ENCODE results near the gene PCP4L1.

Gene PCP4L1

GRCh38 chr1:161219078-161219892, 39.3 kb upstream of the PCP4L1 start:
- Histone ChIP-seq H2AFZ (ENCODE audit: low read depth, low read length) (no peak overlapping the region), H3K9ac (ENCODE audit: low read length) (no peak overlapping the region), H2AK5ac (ENCODE audit: low read length, severe bottlenecking) (no peak overlapping the region), H3K27ac (ENCODE audit: low read length, poor library complexity, severe bottlenecking) (no peak overlapping the region), H3K23ac (ENCODE audit: low read length in 2 of 2) (no peak overlapping the region), H4K8ac (ENCODE audit: low read length) (no peak overlapping the region), H3K4ac (ENCODE audit: low read depth in 1 of 2, low read length in 2 of 2) (no peak overlapping the region), H3K9me3 (ENCODE audit: control insufficient read depth, low read length) (no peaks in the 10 kb centered on the region), H2BK12ac (ENCODE audit: low read length in 2 of 2) (no peak overlapping the region), H2BK15ac (ENCODE audit: low read depth, poor library complexity, severe bottlenecking) (no peak overlapping the region), H3K36me3 (ENCODE audit: control insufficient read depth in 1 of 2, insufficient read depth in 2 of 2, low read depth in 1 of 2, low read length in 2 of 2) (peaks cover 9 to 14% of the 10 kb centered on the region in 2 experiments), H2BK120ac (ENCODE audit: low read depth, low read length) (no peak overlapping the region), H2BK5ac (ENCODE audit: low read depth, low read length, poor library complexity, severe bottlenecking) (no peak overlapping the region), H3K14ac (ENCODE audit: low read length in 2 of 2) (no peak overlapping the region), H3K27me3 (ENCODE audit: control insufficient read depth in 1 of 2, insufficient read depth in 1 of 2, low read length in 2 of 2) (peaks cover 0 to 6% of the 10 kb centered on the region in 2 experiments), H4K91ac (ENCODE audit: low read length) (no peak overlapping the region), H3K79me1 (replicated peaks; ENCODE audit: low read length, poor library complexity, severe bottlenecking) (no peaks in the 10 kb centered on the region), H3K4me2 (ENCODE audit: low read length, poor library complexity, severe bottlenecking) (no peak overlapping the region), H3K18ac (ENCODE audit: low read depth in 1 of 2, low read length in 2 of 2) (no peak overlapping the region), H3K4me1 (ENCODE audit: control insufficient read depth, insufficient read depth, low read depth, low read length) (peaks cover 3% of the 10 kb centered on the region), H3K4me3 (ENCODE audit: insufficient read depth in 1 of 2, low read depth in 1 of 2, low read length in 2 of 2) (no peak overlapping the region)
- 93% methylated on average over 5 of the region's 5 CpGs for WGBS
- DNase-seq: no peak

- no peaks in the 10 kb centered on the region for H3K79me1 ChIP-seq (replicated peaks; ENCODE audit: low read length, poor library complexity, severe bottlenecking)
- H2BK15ac ChIP-seq (ENCODE audit: low read depth, poor library complexity, severe bottlenecking): no peak overlapping the region
- no peak overlapping the region for H4K8ac ChIP-seq (ENCODE audit: low read length)
- H3K36me3 ChIP-seq (ENCODE audit: control insufficient read depth in 1 of 2, insufficient read depth in 2 of 2, low read depth in 1 of 2, low read length in 2 of 2): peaks cover 4 to 8% of the 10 kb centered on the region in 2 experiments
- H3K23ac ChIP-seq (ENCODE audit: low read length in 2 of 2): no peak overlapping the region
- no peak overlapping the region for H3K27ac ChIP-seq (ENCODE audit: low read length, poor library complexity, severe bottlenecking)
- H2BK120ac ChIP-seq (ENCODE audit: low read depth, low read length): no peak overlapping the region
- H2AK5ac ChIP-seq (ENCODE audit: low read length, severe bottlenecking): no peak overlapping the region
- H2AFZ ChIP-seq (ENCODE audit: low read depth, low read length): no peak overlapping the region
- H2BK12ac ChIP-seq (ENCODE audit: low read length in 2 of 2): no peak overlapping the region
- H4K91ac ChIP-seq (ENCODE audit: low read length): no peak overlapping the region
- no peak overlapping the region for H3K4ac ChIP-seq (ENCODE audit: low read depth in 1 of 2, low read length in 2 of 2)
- H3K9me3 ChIP-seq (ENCODE audit: control insufficient read depth, low read length): no peaks in the 10 kb centered on the region
- H3K4me3 ChIP-seq (ENCODE audit: insufficient read depth in 1 of 2, low read depth in 1 of 2, low read length in 2 of 2): no peak overlapping the region
- no peak overlapping the region for H2BK5ac ChIP-seq (ENCODE audit: low read depth, low read length, poor library complexity, severe bottlenecking)
- no peak for DNase-seq
- H3K27me3 ChIP-seq (ENCODE audit: control insufficient read depth in 1 of 2, insufficient read depth in 1 of 2, low read length in 2 of 2): peaks cover 0 to 6% of the 10 kb centered on the region in 2 experiments
- H3K9ac ChIP-seq (ENCODE audit: low read length): no peak overlapping the region
- H3K4me1 ChIP-seq (ENCODE audit: control insufficient read depth, insufficient read depth, low read depth, low read length): peaks cover 3% of the 10 kb centered on the region
- WGBS: 89% methylated on average over 5 of the region's 5 CpGs
- H3K4me2 ChIP-seq (ENCODE audit: low read length, poor library complexity, severe bottlenecking): no peak overlapping the region
- no peak overlapping the region for H3K18ac ChIP-seq (ENCODE audit: low read depth in 1 of 2, low read length in 2 of 2)
- no peak overlapping the region for H3K14ac ChIP-seq (ENCODE audit: low read length in 2 of 2)
Measured at GRCh38 chr1:161220002-161220401, 38.5 kb upstream of the PCP4L1 start.

DNA sequence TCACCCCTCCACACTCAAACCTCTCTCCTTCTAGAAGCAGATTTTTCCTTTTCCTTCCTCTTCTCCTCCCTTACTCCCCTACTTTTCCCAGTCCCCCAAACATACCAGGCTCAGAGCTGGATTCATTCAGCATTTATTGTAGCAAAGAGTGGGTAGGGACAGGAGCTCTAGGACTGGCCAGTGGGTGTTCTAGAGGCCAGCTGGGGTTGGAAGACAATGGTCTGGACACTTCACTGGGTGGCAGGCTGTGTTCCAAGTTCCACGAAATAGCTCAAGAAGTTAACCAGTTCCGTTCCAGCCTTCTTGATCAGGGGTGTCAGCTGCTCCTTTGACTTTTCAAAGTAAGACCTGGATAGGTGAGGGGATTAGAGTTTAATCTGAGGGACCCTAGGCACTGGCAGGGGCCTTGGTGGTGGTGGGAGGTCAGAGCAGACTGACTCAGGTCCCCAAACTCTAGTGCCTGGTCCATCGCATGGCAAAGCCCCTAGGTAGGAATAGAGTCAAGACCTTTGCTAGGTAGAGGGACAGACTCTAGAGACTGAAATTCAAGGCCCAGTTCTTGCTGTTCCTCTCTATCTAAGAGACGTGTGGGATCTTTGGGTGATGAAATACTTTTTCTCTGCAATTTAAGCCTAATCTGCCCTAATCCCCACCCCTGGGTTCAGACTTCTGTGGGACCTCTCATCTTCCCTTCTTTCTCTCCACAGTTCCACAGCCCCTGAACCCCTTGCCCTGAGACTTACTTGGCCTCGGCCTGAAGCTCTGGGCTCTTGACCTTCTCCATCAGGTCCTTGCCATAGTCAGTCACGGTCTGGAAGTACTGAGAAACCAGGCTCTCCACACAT, 36.1 kb upstream of the PCP4L1 start:
- Histone ChIP-seq H3K36me3 (ENCODE audit: control insufficient read depth in 1 of 2, insufficient read depth in 2 of 2, low read depth in 1 of 2, low read length in 2 of 2) (no peaks in the 10 kb centered on the region), H3K9ac (ENCODE audit: low read length) (no peak overlapping the region), H4K91ac (ENCODE audit: low read length) (no peak overlapping the region), H4K8ac (ENCODE audit: low read length) (no peak overlapping the region), H2AK5ac (ENCODE audit: low read length, severe bottlenecking) (no peak overlapping the region), H3K9me3 (ENCODE audit: control insufficient read depth, low read length) (no peaks in the 10 kb centered on the region), H2AFZ (ENCODE audit: low read depth, low read length) (no peak overlapping the region), H3K4me1 (ENCODE audit: control insufficient read depth, insufficient read depth, low read depth, low read length) (peaks cover 14% of the 10 kb centered on the region), H3K18ac (ENCODE audit: low read depth in 1 of 2, low read length in 2 of 2) (no peak overlapping the region), H3K4ac (ENCODE audit: low read depth in 1 of 2, low read length in 2 of 2) (no peak overlapping the region), H3K14ac (ENCODE audit: low read length in 2 of 2) (no peak overlapping the region), H2BK5ac (ENCODE audit: low read depth, low read length, poor library complexity, severe bottlenecking) (no peak overlapping the region), H2BK15ac (ENCODE audit: low read depth, poor library complexity, severe bottlenecking) (no peak overlapping the region), H3K27me3 (ENCODE audit: control insufficient read depth in 1 of 2, insufficient read depth in 1 of 2, low read length in 2 of 2) (peaks cover 0 to 6% of the 10 kb centered on the region in 2 experiments), H2BK120ac (ENCODE audit: low read depth, low read length) (no peak overlapping the region), H3K23ac (ENCODE audit: low read length in 2 of 2) (no peak overlapping the region), H3K27ac (ENCODE audit: low read length, poor library complexity, severe bottlenecking) (no peak overlapping the region), H3K79me1 (replicated peaks; ENCODE audit: low read length, poor library complexity, severe bottlenecking) (peaks cover 6% of the 10 kb centered on the region), H3K4me3 (ENCODE audit: insufficient read depth in 1 of 2, low read depth in 1 of 2, low read length in 2 of 2) (no peak overlapping the region), H2BK12ac (ENCODE audit: low read length in 2 of 2) (no peak overlapping the region), H3K4me2 (ENCODE audit: low read length, poor library complexity, severe bottlenecking) (no peak overlapping the region)
- WGBS: 81% methylated on average over 6 of the region's 6 CpGs
- DNase-seq: no peak

Measured in mesenchymal stem cell (in vitro differentiated cells and primary cell).